ENCODE data around the gene AGL. TPM values are rescaled to one million over a fixed set of nuclear protein-coding genes. Genes with fewer than 3 reads are reported as not detected.
A peak's percentile ranks its signal among the peaks of the same experiment; 100 is the strongest.

The AGL gene
- total RNA-seq (2021; fragmentation: NEBNext Ultra II Directional; extraction: Animal tissue kit (Norgen Biotek cat#: 25700)) = 1 to 10 TPM; 5.8 to 8.2 (median 7.2) TPM
- long read RNA-seq, full-length matches to known transcripts = 1 of 3 reads
- long read RNA-seq, partial matches to known transcripts = 1 of 3 reads
- long read RNA-seq, other reads (novel, unspliced or antisense) = 1 of 3 reads

DNA sequence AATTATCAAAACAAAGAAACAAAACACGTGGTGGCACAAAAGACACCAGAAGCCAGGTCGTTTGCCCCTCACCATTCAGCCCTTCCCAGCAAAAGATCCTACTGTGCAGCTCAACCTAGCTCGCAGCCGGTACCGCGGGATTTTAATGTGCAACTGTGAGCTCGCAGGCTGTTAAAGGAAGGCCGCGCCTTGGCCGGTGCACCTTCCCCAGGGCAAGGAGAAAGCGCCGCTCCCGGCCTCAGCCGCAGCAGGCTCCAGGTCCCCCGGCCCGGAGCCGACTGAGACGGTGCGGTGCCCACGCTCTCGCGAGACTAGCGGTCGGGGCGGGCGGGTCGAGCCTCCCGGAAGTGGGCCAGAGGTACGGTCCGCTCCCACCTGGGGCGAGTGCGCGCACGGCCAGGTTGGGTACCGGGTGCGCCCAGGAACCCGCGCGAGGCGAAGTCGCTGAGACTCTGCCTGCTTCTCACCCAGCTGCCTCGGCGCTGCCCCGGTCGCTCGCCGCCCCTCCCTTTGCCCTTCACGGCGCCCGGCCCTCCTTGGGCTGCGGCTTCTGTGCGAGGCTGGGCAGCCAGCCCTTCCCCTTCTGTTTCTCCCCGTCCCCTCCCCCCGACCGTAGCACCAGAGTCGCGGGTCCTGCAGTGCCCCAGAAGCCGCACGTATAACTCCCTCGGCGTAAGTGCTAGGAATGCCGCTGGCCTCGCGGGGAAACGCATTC lies at the start of gene AGL:
Gene AGL, plus strand, starts transcription at position 618 of the 715 bp plus-strand sequence. CDS start 682 bp downstream, outside the sequence.
- Mint-ChIP-seq H3K36me3 (ENCODE audit: low read depth) (no peaks in the 10 kb centered on the region), H3K4me1 (ENCODE audit: low read depth) (peaks cover 21% of the 10 kb centered on the region), H3K27ac (peak within 1 kb of the TSS; percentile 78), H3K4me3 (peak within 1 kb of the TSS; percentile 94), H3K27me3 (ENCODE audit: insufficient read depth) (peaks cover 3% of the 10 kb centered on the region; the same call in 1 of the 2 replicates), H3K9me3 (no peaks in the 10 kb centered on the region)
- DNase-seq = peak; percentile 46
- TF ChIP-seq, protein P1, sequence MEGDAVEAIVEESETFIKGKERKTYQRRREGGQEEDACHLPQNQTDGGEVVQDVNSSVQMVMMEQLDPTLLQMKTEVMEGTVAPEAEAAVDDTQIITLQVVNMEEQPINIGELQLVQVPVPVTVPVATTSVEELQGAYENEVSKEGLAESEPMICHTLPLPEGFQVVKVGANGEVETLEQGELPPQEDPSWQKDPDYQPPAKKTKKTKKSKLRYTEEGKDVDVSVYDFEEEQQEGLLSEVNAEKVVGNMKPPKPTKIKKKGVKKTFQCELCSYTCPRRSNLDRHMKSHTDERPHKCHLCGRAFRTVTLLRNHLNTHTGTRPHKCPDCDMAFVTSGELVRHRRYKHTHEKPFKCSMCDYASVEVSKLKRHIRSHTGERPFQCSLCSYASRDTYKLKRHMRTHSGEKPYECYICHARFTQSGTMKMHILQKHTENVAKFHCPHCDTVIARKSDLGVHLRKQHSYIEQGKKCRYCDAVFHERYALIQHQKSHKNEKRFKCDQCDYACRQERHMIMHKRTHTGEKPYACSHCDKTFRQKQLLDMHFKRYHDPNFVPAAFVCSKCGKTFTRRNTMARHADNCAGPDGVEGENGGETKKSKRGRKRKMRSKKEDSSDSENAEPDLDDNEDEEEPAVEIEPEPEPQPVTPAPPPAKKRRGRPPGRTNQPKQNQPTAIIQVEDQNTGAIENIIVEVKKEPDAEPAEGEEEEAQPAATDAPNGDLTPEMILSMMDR (IDR thresholded peaks at IDR 0.05) = no peak

DNA sequence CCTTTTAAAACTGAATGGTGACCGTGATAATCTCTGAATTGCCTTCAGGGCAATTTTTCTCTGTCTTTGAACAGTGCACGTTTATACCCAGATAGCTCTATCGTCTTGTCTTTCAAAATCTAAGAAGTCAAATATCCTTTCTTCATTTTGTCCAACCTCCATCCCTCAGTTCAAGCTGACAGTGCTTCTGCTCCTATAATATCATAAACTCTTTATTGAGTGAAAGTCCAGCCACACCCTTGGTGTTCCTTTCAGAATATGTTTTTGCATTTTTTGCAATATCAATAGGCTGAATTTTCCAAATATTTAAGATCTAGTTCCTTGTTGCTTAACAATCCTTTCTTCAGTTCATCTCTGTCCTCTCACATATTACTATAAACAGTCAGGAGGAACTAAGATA lies 48.6 kb upstream of the AGL start:
- TF ChIP-seq, protein P1 (IDR thresholded peaks at IDR 0.05) = no peak
- Mint-ChIP-seq H3K27me3 (ENCODE audit: insufficient read depth) (peaks cover 15% of the 10 kb centered on the region), H3K9me3 (no peaks in the 10 kb centered on the region), H3K4me1 (ENCODE audit: low read depth) (no peaks in the 10 kb centered on the region), H3K27ac (no peak overlapping the region), H3K4me3 (no peak overlapping the region), H3K36me3 (ENCODE audit: low read depth) (no peaks in the 10 kb centered on the region)
- DNase-seq = no peak

DNA sequence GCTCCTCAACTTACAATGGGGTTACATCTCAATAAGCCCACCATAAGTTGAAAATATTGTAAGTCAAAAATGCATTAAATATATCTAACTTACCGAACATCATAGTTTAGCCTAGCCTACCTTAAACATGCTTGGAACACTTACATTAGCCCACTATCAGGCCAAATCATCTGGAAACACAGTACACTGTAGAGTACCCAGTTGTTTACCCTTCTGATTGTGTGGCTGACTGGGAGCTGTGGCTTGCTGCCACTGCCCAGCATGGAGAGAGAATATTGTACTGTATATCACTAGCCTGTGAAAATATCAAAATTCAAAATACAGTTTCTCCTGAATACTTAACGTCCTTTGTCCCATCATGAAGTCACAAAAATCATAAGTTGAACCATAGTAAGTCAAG lies 43.3 kb upstream of the AGL start:
- Mint-ChIP-seq H3K27me3 (ENCODE audit: insufficient read depth) (peaks cover 12% of the 10 kb centered on the region), H3K9me3 (no peaks in the 10 kb centered on the region), H3K4me3 (no peak overlapping the region), H3K27ac (no peak overlapping the region), H3K36me3 (ENCODE audit: low read depth) (no peaks in the 10 kb centered on the region), H3K4me1 (ENCODE audit: low read depth) (peaks cover 7% of the 10 kb centered on the region; the same call in 1 of the 2 replicates)
- DNase-seq = no peak
- TF ChIP-seq, protein P1 (IDR thresholded peaks at IDR 0.05) = no peak

DNA sequence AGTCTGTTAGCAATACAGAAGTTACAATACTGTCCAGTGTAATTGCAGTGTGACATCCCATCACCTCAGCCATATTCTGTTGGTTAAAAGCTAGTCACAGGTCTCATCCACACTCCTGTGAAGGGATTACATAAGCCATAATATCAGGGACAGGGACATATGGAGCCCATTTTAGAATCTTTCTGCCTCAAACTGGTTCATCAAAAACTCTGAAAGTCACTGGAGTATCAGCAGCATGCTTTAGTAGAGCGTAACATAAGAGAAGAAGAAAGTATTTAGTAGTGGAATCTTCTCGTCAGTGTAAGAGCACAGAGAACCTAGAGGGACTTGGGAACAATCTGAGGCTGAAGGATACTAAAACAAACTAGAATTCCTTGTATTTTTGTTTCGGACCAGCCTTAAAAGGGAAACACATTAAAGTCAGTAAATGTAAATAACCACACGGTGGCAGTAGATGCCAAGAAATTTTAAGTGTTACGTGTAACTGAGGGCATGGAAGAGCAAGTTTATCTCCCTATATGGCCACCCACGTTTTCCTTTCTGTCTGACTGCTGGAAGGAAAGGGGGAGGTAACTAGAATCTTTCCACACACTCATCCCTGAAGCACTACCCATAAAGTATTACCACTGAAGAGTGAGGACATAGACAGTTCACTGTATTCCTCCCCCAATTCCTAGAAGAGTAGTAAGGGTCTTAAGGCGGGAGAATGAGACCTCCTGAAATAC lies 41.6 kb upstream of the AGL start:
- Mint-ChIP-seq H3K4me3 (peak overlapping the region; percentile 74), H3K9me3 (no peaks in the 10 kb centered on the region), H3K27ac (peak overlapping the region; percentile 37; the same call in 1 of the 2 replicates), H3K36me3 (ENCODE audit: low read depth) (no peaks in the 10 kb centered on the region), H3K4me1 (ENCODE audit: low read depth) (peaks cover 7% of the 10 kb centered on the region; the same call in 1 of the 2 replicates), H3K27me3 (ENCODE audit: insufficient read depth) (peaks cover 17% of the 10 kb centered on the region)
- DNase-seq = peak; percentile 92
- TF ChIP-seq, protein P1 (IDR thresholded peaks at IDR 0.05) = peak; percentile 89

DNA sequence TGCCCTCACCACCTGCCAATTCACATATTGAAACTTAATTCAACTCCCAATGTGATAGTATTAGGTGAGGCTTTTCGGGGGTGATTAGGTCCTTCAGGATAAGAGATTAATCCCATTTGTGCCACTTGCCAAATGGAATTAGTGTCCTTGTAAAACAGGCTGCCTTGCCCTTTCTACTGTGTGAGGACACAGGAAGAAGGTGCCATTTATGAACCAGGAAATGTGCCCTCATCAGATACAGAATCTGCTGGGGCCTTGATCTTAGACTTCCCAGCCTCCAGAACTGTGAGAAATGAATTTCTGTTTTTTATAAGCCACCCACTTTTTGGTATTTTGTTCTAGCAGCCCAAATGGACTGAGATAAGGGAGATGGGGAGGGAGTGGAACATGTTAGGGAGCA lies 39.1 kb upstream of the AGL start:
- Mint-ChIP-seq H3K27me3 (ENCODE audit: insufficient read depth) (peaks cover 12% of the 10 kb centered on the region), H3K9me3 (no peaks in the 10 kb centered on the region), H3K27ac (no peak overlapping the region), H3K4me3 (no peak overlapping the region), H3K36me3 (ENCODE audit: low read depth) (no peaks in the 10 kb centered on the region), H3K4me1 (ENCODE audit: low read depth) (peaks cover 7% of the 10 kb centered on the region; the same call in 1 of the 2 replicates)
- TF ChIP-seq, protein P1 (IDR thresholded peaks at IDR 0.05) = no peak
- no peak for DNase-seq

All from HFFc6 (cell line).